GM12872 (cell line): ENCODE data around the gene IL3.

Experiments used
- CTCF ChIP-seq: IDR thresholded peaks from 3 replicates; pipeline ENCODE4 v1.5.1; 2011; ENCODE audit warnings: low read depth, mild to moderate bottlenecking, low read length, moderate library complexity; ENCODE audit not compliant: insufficient read depth

Gene IL3

GRCh38 chr5:132016721-132017250 lies 43.7 kb upstream of the IL3 start:
- TF ChIP-seq CTCF: no peak

- TF ChIP-seq CTCF: no peak
Measured at GRCh38 chr5:132017316-132017715, 43.1 kb upstream of the IL3 start.

- TF ChIP-seq CTCF: no peak
Measured at GRCh38 chr5:132017738-132018625, 42.5 kb upstream of the IL3 start.

- no peak for TF ChIP-seq CTCF
Measured at GRCh38 chr5:132019337-132019736, 41.1 kb upstream of the IL3 start.

- no peak for TF ChIP-seq CTCF
Measured at GRCh38 chr5:132019857-132020555, 40.4 kb upstream of the IL3 start.

GRCh38 chr5:132020568-132021339 lies 39.7 kb upstream of the IL3 start:
- no peak for TF ChIP-seq CTCF

GRCh38 chr5:132021654-132022053 lies 38.8 kb upstream of the IL3 start:
- no peak for TF ChIP-seq CTCF
